Endothelial cell of umbilical vein (primary cell): Measurements from ENCODE around the gene DIS3L2. TPM values are rescaled to one million over a fixed set of nuclear protein-coding genes. Genes with fewer than 3 reads are reported as not detected.

ENCODE experiments used
- BruUV-seq: library from RNA; stranded (reverse); fragments of 400-500 nt; replicated peaks from 2 replicates; lab custom pipeline; 2021; lab: Mats Ljungman, UMichigan
- CTCF ChIA-PET: fragments of 300-600, 350-600 bp; sonication (Branson Sonifier 250); formaldehyde crosslinking; loops from one replicate; lab custom pipeline; 2021; ENCODE audit warnings: antibody characterized with exemption, inconsistent platforms; lab: Charles Lee
- POLR2A ChIA-PET: fragments of 300-600, 350-600 bp; sonication (Branson Sonifier 250); formaldehyde crosslinking; loops from one replicate; lab custom pipeline; 2021; ENCODE audit warnings: antibody characterized with exemption, inconsistent platforms; lab: Charles Lee
- DNase-seq: peaks from one replicate; pipeline ENCODE4 v3.0.0-alpha.2; 2011; ENCODE audit warnings: low read depth, low spot score
- FAIRE-seq: peaks from 2 replicates; lab custom pipeline; 2011; peaks lifted over from hg19 to GRCh38; lab: Jason Lieb, UNC
- H2AFZ ChIP-seq: 2 replicates; pipeline ENCODE4 v1.6.0; 2012; ENCODE audit warnings: low read depth, low read length, control low read depth, inconsistent platforms
- H3K27ac ChIP-seq: 2 replicates; pipeline ENCODE4 v1.5.1; 2011; ENCODE audit warnings: low read depth, mild to moderate bottlenecking, control low read depth, low read length, moderate library complexity; ENCODE audit not compliant: insufficient read depth
- H3K27me3 ChIP-seq, 2 experiments: 2 replicates each; pipeline versions ENCODE4 v1.6.0 to v1.6.1; 2011; ENCODE audit warnings: low read length in 2 of 2, mixed read lengths in 1 of 2; ENCODE audit not compliant: control insufficient read depth in 2 of 2, insufficient read depth in 2 of 2
- H3K36me3 ChIP-seq, 2 experiments: 2 replicates in 1 of 2; 3 replicates in 1 of 2; pipeline ENCODE4 v1.5.1; 2011; ENCODE audit warnings: low read length in 2 of 2, mild to moderate bottlenecking in 1 of 2, moderate library complexity in 1 of 2; ENCODE audit not compliant: control insufficient read depth in 2 of 2, insufficient read depth in 2 of 2; ENCODE audit errors: extremely low read depth in 1 of 2
- H3K4me1 ChIP-seq: 3 replicates; pipeline ENCODE4 v1.5.1; 2011; ENCODE audit warnings: mild to moderate bottlenecking, low read length; ENCODE audit not compliant: control insufficient read depth, insufficient read depth; ENCODE audit errors: extremely low read depth
- H3K4me2 ChIP-seq: 2 replicates; pipeline ENCODE4 v1.6.1; 2011; ENCODE audit warnings: low read length, control low read depth, mixed read lengths; ENCODE audit not compliant: insufficient read depth
- H3K4me3 ChIP-seq, 3 experiments: fragments of 200-600 bp in 1 of 3; sonication (generic), shearing (Covaris generic) in 1 of 3; replicated peaks in 1 of 3; 2 replicates each; pipeline ENCODE4 v1.5.1; 2011 to 2016; ENCODE audit warnings: control low read depth in 3 of 3, low read length in 3 of 3, mild to moderate bottlenecking in 2 of 3, inconsistent platforms in 1 of 3, low read depth in 1 of 3, moderate library complexity in 1 of 3; ENCODE audit not compliant: insufficient read depth in 1 of 3
- H3K79me2 ChIP-seq: 2 replicates; pipeline ENCODE4 v1.6.0; 2012; ENCODE audit warnings: low read length, inconsistent platforms; ENCODE audit not compliant: control insufficient read depth, insufficient read depth
- H3K9ac ChIP-seq: replicated peaks from 2 replicates; pipeline ENCODE3; 2011; ENCODE audit warnings: low read length, control low read depth; ENCODE audit not compliant: insufficient read depth; ENCODE audit errors: extremely low read depth
- H3K9me1 ChIP-seq: replicated peaks from 3 replicates; pipeline ENCODE4 v1.6.0; 2011; ENCODE audit warnings: mild to moderate bottlenecking, low read length; ENCODE audit not compliant: control insufficient read depth, insufficient read depth; ENCODE audit errors: extremely low read depth
- H3K9me3 ChIP-seq: replicated peaks from 2 replicates; pipeline ENCODE4 v1.5.1; 2012; ENCODE audit warnings: low read length, inconsistent platforms; ENCODE audit not compliant: control insufficient read depth, insufficient read depth
- H4K20me1 ChIP-seq: replicated peaks from 2 replicates; pipeline ENCODE3; 2011; ENCODE audit warnings: mild to moderate bottlenecking, low read length; ENCODE audit not compliant: control insufficient read depth, insufficient read depth; ENCODE audit errors: extremely low read depth
- CTCF ChIP-seq, 2 donors: IDR thresholded peaks; 1 replicate in 1 of 2; 2 replicates in 1 of 2; pipeline ENCODE4 v1.5.1; 2011; ENCODE audit warnings: low read length in 2 of 2, mild to moderate bottlenecking in 2 of 2, moderate library complexity in 2 of 2, control low read depth in 1 of 2, inconsistent platforms in 1 of 2, low read depth in 1 of 2; ENCODE audit not compliant: insufficient read depth in 1 of 2; ENCODE audit errors: extremely low read depth in 1 of 2
- FOS ChIP-seq: IDR thresholded peaks from 2 replicates; pipeline ENCODE4 v1.6.1; 2011; ENCODE audit warnings: mild to moderate bottlenecking, low read length, moderate library complexity, borderline replicate concordance; ENCODE audit not compliant: insufficient read depth
- GATA2 ChIP-seq: IDR thresholded peaks from 2 replicates; pipeline ENCODE4 v1.7.0; 2011; ENCODE audit warnings: low read depth, mild to moderate bottlenecking, moderate library complexity, mixed read lengths, low read length; ENCODE audit not compliant: insufficient read length, insufficient read depth
- JUN ChIP-seq: IDR thresholded peaks from 2 replicates; pipeline ENCODE4 v1.6.1; 2011; ENCODE audit warnings: borderline replicate concordance, low read depth; ENCODE audit not compliant: insufficient read length, insufficient read depth
- dilution Hi-C: fragments of 300-500 bp; cut with MboI; formaldehyde crosslinking; loops from one replicate; pipeline ENCODE4 v1.15.0; 2019; ENCODE audit warnings: low sequenced_read_pairs; ENCODE audit not compliant: extremely low pct_ligation_motif_present
- intact Hi-C: fragments of 100-400 bp; cut with micrococcal nuclease; formaldehyde crosslinking; loops from one replicate; pipeline ENCODE4 v1.10.0; 2022
- polyA plus RNA-seq, 4 experiments: library from polyadenylated mRNA; depleted of rRNA in 3 of 4; stranded (reverse) in 3 of 4; unstranded in 1 of 4; fragments of >200 nt; gene quantifications; 2 replicates each; pipeline versions ENCODE4 v1.2.1 to v1.2.3, GENCODE V29; 2011 to 2012; ENCODE audit warnings: missing spikeins in 1 of 4
- total RNA-seq: library from RNA; stranded (reverse); gene quantifications from 2 replicates; pipeline ENCODE4 v1.2.3, GENCODE V29; 2021

Gene DIS3L2
- total and polyA plus RNA-seq, 2 donors (not counting 3 experiments of a cell fraction or from before 2014, with no cell fraction given), result 14.6 to 31.2 TPM

- no peak for FAIRE-seq
- POLR2A ChIA-PET, result no interaction called here
- H3K27ac ChIP-seq, result no peak overlapping the region
These were observed 35.5 kb downstream of the DIS3L2 start for GRCh38 chr2:231996797-231997540.

More at GRCh38 chr2:231996797-231997540, 35.5 kb downstream of the DIS3L2 start:
- no peaks in the 10 kb centered on the region for H3K9me3 ChIP-seq
- peaks cover under 1% of the 10 kb centered on the region for H3K4me1 ChIP-seq
- H3K27me3 ChIP-seq, result no peaks in the 10 kb centered on the region
- no peak overlapping the region for H2AFZ ChIP-seq
- H4K20me1 ChIP-seq, result no peaks in the 10 kb centered on the region
- dilution Hi-C loops (no loop called here), intact Hi-C loops (no loop called here)
- no peak for TF ChIP-seq GATA2
- no peak for TF ChIP-seq JUN
- no peak for TF ChIP-seq CTCF (IDR thresholded peaks at IDR 0.05; ENCODE audit: extremely low read depth in 1 of 2, insufficient read depth in 1 of 2, low read depth in 1 of 2, low read length in 2 of 2)
- no peak for TF ChIP-seq FOS
- CTCF ChIA-PET, result no interaction called here
- H3K9me1 ChIP-seq, result no peaks in the 10 kb centered on the region
- DNase-seq, result no peak
- H3K36me3 ChIP-seq, result no peaks in the 10 kb centered on the region
- H3K4me3 ChIP-seq, result no peak overlapping the region
- no peak overlapping the region for H3K4me2 ChIP-seq
- BruUV-seq, result no TSS peak
- H3K9ac ChIP-seq, result no peak overlapping the region
- H3K79me2 ChIP-seq, result peaks cover 12% of the 10 kb centered on the region
